ENCODE data around the gene COLEC12. TPM values are rescaled to one million over a fixed set of nuclear protein-coding genes. Genes with fewer than 3 reads are reported as not detected.

COLEC12 gene
- total RNA-seq, 2 donors from 2014 or later = not detected

DNA sequence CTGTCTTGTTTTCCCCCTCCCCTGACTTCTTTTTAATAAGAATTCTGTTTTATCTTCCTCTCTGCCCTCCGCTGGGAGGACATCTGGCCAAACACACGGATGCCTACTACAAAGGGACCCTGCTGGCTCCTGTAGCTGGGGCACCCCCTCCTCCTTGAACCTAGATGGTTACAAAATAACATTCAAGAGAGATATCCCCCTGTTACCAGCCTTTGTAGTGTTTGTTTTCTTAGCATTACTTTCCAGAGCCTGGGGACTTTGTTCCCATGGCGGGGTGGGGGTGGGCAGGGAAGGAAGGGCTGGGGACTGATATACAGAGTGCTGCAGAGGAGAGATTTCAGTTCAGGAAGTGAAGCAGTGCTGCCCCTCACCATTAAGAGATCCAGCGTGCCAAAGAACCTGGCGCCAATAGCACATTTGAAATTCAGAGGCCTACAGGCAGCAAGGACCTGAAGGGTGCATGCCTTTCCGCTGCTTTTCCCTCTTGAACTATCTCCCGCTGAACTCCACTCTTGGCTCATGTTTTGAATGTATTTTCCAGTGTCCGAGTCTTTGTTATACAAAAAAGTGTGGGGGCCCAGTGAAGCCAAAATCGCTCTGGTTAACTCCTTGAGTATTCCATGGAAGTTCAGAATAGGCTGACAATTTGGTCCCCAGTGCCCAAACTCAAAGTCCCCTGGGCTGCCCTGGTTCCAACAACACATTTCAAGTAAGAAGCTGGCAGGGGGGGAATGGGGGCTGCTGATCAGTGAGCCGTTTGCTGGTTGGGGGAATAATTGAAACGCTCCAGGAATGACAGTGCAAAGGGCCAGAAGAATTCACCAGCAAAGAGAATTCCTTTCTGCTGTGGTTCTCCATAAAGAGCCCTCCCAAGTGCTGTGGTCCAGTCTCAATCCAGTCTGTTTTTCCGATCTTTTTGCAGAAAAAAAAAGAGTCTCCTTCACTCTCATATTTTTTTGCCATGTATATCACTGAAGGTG lies 137.9 kb downstream of the COLEC12 start:
- Mint-ChIP-seq H3K4me1 (ENCODE audit: low read depth in 2 of 2) (no peaks in the 10 kb centered on the region), H3K27ac (no peak overlapping the region), H3K27me3 (peaks cover 4 to 16% of the 10 kb centered on the region in 2 donors), H3K36me3 (no peaks in the 10 kb centered on the region), H3K4me3 (no peak overlapping the region), H3K9me3 (no peaks in the 10 kb centered on the region)
- DNase-seq (ENCODE audit: low spot score) (no peak), ATAC-seq (no peak)

GRCh38 chr18:361941-362310 lies 138.6 kb downstream of the COLEC12 start:
- Mint-ChIP-seq H3K9me3 (no peaks in the 10 kb centered on the region), H3K36me3 (no peaks in the 10 kb centered on the region), H3K27ac (no peak overlapping the region), H3K4me1 (ENCODE audit: low read depth in 2 of 2) (no peaks in the 10 kb centered on the region), H3K27me3 (peaks cover 4 to 16% of the 10 kb centered on the region in 2 donors), H3K4me3 (no peak overlapping the region)
- ATAC-seq = no peak
- DNase-seq (ENCODE audit: low spot score) = no peak

DNA sequence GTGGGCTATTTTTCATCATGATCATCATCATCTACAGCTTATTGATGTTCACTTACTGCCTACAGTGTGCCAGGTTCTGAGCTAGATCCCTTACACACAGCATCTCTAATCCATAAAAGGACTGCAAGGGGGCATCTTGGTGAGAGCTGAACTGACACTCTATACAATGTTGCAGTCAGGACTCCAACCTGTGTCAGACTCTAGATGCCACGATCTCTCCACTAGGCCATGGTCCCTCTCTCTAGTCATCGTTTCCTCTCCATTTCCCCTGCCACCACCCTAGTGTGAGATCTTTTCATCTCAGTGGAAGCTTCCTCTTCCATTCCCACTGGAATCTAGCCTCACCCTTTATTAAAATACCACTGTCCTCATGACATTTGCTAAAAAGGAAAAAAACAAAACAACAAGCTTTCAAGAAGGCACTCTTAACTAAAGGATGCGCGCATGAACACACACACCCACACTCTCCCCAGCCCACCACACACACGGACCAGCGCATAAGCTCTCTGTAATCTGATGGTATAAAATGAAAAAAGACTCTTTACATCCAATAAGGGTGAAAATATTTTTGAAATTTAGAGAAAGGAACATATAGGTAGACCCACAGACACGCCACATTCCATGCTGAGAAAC lies 139.3 kb downstream of the COLEC12 start:
- no peaks in the 10 kb centered on the region for H3K9me3 Mint-ChIP-seq
- DNase-seq (ENCODE audit: low spot score) (no peak), ATAC-seq (no peak)
- peaks cover 4 to 16% of the 10 kb centered on the region in 2 donors for H3K27me3 Mint-ChIP-seq
- no peak overlapping the region for H3K27ac Mint-ChIP-seq
- H3K36me3 Mint-ChIP-seq = no peaks in the 10 kb centered on the region
- no peaks in the 10 kb centered on the region for H3K4me1 Mint-ChIP-seq (ENCODE audit: low read depth in 2 of 2)
- no peak overlapping the region for H3K4me3 Mint-ChIP-seq

GRCh38 chr18:360676-361075 lies 139.8 kb downstream of the COLEC12 start:
- Mint-ChIP-seq H3K36me3 (no peaks in the 10 kb centered on the region), H3K27me3 (peaks cover 8 to 16% of the 10 kb centered on the region in 2 donors), H3K4me3 (no peak overlapping the region), H3K4me1 (ENCODE audit: low read depth in 2 of 2) (no peaks in the 10 kb centered on the region), H3K27ac (no peak overlapping the region), H3K9me3 (no peaks in the 10 kb centered on the region)
- no peak for ATAC-seq
- DNase-seq (ENCODE audit: low spot score) = no peak

- H3K4me1 Mint-ChIP-seq (ENCODE audit: low read depth in 2 of 2) = no peaks in the 10 kb centered on the region
- H3K27me3 Mint-ChIP-seq = peaks cover 12 to 21% of the 10 kb centered on the region in 2 donors
- no peaks in the 10 kb centered on the region for H3K36me3 Mint-ChIP-seq
- no peak overlapping the region for H3K27ac Mint-ChIP-seq
- H3K9me3 Mint-ChIP-seq = no peaks in the 10 kb centered on the region
- DNase-seq (ENCODE audit: low spot score) (no peak), ATAC-seq (no peak)
- no peak overlapping the region for H3K4me3 Mint-ChIP-seq
These were observed 143.7 kb downstream of the COLEC12 start for GRCh38 chr18:356778-357177.

DNA sequence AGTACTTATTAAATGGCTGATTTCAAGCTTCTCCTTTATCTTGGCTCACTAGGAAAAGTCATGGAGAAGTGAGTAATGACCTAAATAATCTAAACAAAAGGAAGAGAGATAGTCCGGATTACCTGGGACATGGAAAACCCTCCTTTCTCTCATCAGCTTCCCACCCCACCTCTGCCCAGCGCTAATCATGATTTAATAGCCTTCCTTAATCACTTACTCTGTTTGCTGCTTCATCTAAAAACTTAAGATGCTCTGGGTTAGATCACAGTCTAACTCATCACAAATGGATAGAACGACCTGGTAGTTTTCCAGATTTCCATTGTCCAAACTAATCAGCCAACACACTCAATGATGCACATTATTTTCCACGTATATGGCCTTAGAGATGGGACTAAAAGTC lies 144.8 kb downstream of the COLEC12 start:
- H3K27me3 Mint-ChIP-seq = peaks cover 14 to 17% of the 10 kb centered on the region in 2 donors
- no peak overlapping the region for H3K27ac Mint-ChIP-seq
- H3K9me3 Mint-ChIP-seq = no peaks in the 10 kb centered on the region
- ATAC-seq (no peak), DNase-seq (ENCODE audit: low spot score) (no peak)
- H3K4me3 Mint-ChIP-seq = no peak overlapping the region
- no peaks in the 10 kb centered on the region for H3K36me3 Mint-ChIP-seq
- H3K4me1 Mint-ChIP-seq (ENCODE audit: low read depth in 2 of 2) = no peaks in the 10 kb centered on the region

DNA sequence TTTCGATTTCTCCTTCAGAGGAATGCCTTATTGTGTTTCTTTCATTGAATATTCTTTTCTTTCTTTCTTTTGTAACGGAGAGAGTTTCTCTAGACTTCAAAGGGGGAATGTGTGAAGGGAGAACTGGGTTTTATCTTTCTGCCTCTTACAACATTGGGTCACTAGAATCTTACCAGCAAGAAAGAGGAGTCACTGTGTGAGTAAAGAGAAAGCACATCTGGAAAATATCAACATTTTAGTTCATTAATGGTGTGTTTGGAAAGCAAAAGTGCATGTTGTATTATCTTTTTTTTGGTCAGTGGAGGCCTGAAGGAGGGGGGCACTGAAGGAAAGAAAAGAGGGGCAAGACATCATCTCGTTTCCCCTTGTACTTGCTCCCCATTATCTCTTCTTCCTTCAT lies 146.0 kb downstream of the COLEC12 start:
- no peak for DNase-seq (ENCODE audit: low spot score)
- Mint-ChIP-seq H3K4me3 (no peak overlapping the region), H3K9me3 (no peaks in the 10 kb centered on the region), H3K36me3 (no peaks in the 10 kb centered on the region), H3K4me1 (ENCODE audit: low read depth in 2 of 2) (no peaks in the 10 kb centered on the region), H3K27ac (no peak overlapping the region), H3K27me3 (peaks cover 14% of the 10 kb centered on the region in 2 donors)
- no peak for ATAC-seq

GRCh38 chr18:354003-354402 lies 146.5 kb downstream of the COLEC12 start:
- H3K36me3 Mint-ChIP-seq = no peaks in the 10 kb centered on the region
- H3K27ac Mint-ChIP-seq = no peak overlapping the region
- DNase-seq (ENCODE audit: low spot score) (no peak), ATAC-seq (no peak)
- H3K27me3 Mint-ChIP-seq = peaks cover 14% of the 10 kb centered on the region in 2 donors
- H3K9me3 Mint-ChIP-seq = no peaks in the 10 kb centered on the region
- H3K4me1 Mint-ChIP-seq (ENCODE audit: low read depth in 2 of 2) = no peaks in the 10 kb centered on the region
- H3K4me3 Mint-ChIP-seq = no peak overlapping the region

GRCh38 chr18:352438-352837 lies 148.1 kb downstream of the COLEC12 start:
- Mint-ChIP-seq H3K27ac (no peak overlapping the region), H3K9me3 (no peaks in the 10 kb centered on the region), H3K36me3 (no peaks in the 10 kb centered on the region), H3K27me3 (peaks cover 14 to 19% of the 10 kb centered on the region in 2 donors), H3K4me1 (ENCODE audit: low read depth in 2 of 2) (no peaks in the 10 kb centered on the region), H3K4me3 (no peak overlapping the region)
- DNase-seq (ENCODE audit: low spot score) (no peak), ATAC-seq (no peak)

- Mint-ChIP-seq H3K4me1 (ENCODE audit: low read depth in 2 of 2) (no peaks in the 10 kb centered on the region), H3K27ac (no peak overlapping the region), H3K4me3 (no peak overlapping the region), H3K36me3 (no peaks in the 10 kb centered on the region), H3K27me3 (peaks cover 16 to 24% of the 10 kb centered on the region in 2 donors), H3K9me3 (no peaks in the 10 kb centered on the region)
- no peak for ATAC-seq
- DNase-seq (ENCODE audit: low spot score) = no peak
These were observed 149.4 kb downstream of the COLEC12 start for GRCh38 chr18:350953-351572.

DNA sequence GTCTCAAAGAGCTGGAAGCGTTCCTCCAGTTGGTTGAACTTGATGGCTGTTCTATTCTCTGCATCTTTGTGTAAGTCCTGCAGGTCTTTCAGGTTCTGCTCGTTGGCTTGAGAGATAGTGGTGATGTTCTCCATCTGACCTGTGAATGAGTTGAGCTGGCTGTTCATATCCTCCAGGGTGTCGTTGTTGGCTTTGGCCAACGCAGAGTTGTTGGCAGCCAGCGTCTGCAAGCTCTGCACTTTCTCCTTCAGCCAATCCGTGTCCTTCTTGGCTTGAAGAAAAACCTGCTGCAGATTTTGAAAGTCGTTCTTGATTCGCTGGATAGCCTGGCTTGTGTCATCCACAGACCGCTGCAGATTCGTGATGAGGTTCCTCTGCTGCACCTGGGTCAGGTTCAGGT lies 153.9 kb downstream of the COLEC12 start:
- Mint-ChIP-seq H3K4me3 (no peak overlapping the region), H3K4me1 (ENCODE audit: low read depth in 2 of 2) (no peaks in the 10 kb centered on the region), H3K27ac (no peak overlapping the region), H3K36me3 (no peaks in the 10 kb centered on the region), H3K9me3 (no peaks in the 10 kb centered on the region), H3K27me3 (peaks cover 10 to 24% of the 10 kb centered on the region in 2 donors)
- ATAC-seq (no peak), DNase-seq (ENCODE audit: low spot score) (no peak)

DNA sequence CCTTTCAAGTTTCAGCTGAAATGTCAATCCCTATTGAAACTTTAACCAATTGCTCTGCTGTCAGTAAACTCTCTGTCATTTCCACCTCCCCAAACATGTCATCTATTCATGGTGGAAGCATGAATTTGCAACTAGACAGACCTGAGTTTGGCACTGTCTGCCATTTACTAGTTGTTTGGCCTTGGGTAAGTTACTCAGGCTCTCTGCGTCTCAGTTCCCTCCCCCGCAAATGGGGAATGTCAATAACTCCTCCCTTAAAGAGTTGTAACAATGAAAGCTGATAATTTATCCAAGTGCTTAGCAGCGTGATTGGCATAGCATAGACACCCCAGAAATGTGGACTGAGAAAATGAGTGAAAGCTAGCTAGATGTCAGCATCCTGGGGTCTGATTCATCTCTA lies 159.4 kb downstream of the COLEC12 start:
- Mint-ChIP-seq H3K27ac (no peak overlapping the region), H3K27me3 (peaks cover 10 to 39% of the 10 kb centered on the region in 2 donors), H3K4me1 (ENCODE audit: low read depth in 2 of 2) (no peaks in the 10 kb centered on the region), H3K9me3 (no peaks in the 10 kb centered on the region), H3K4me3 (no peak overlapping the region), H3K36me3 (no peaks in the 10 kb centered on the region)
- no peak for DNase-seq (ENCODE audit: low spot score)
- ATAC-seq = no peak

DNA sequence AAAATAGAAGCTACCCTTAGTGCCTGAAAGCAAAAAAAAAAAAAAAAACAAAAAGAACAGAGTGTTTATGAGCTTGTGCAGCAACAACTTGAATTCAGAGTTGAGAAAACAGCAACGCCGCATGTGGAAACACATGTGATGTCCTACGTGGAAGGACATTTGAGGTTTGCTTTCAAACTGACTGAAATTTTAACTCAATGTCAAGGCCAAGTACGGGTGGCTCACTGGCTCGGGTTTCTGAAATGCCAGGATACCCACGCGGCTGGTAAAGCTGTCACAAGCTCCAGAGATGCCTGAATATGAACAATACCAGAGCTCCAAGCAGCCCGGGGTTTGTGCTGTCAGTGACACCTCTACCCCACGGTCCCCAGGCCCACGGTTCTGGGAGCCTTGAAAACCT lies 160.5 kb downstream of the COLEC12 start:
- Mint-ChIP-seq H3K4me3 (no peak overlapping the region), H3K36me3 (no peaks in the 10 kb centered on the region), H3K4me1 (ENCODE audit: low read depth in 2 of 2) (no peaks in the 10 kb centered on the region), H3K27ac (no peak overlapping the region), H3K27me3 (peaks cover 10 to 39% of the 10 kb centered on the region in 2 donors), H3K9me3 (no peaks in the 10 kb centered on the region)
- ATAC-seq = no peak
- DNase-seq (ENCODE audit: low spot score) = no peak

- Mint-ChIP-seq H3K4me1 (ENCODE audit: low read depth in 2 of 2) (no peaks in the 10 kb centered on the region), H3K9me3 (no peaks in the 10 kb centered on the region), H3K36me3 (no peaks in the 10 kb centered on the region), H3K4me3 (no peak overlapping the region), H3K27ac (no peak overlapping the region), H3K27me3 (peaks cover 10 to 39% of the 10 kb centered on the region in 2 donors)
- no peak for DNase-seq (ENCODE audit: low spot score)
- no peak for ATAC-seq
These were observed 161.3 kb downstream of the COLEC12 start for GRCh38 chr18:339200-339599.
